HepG2 (cell line): ENCODE data around the gene NAV1. TPM values are rescaled to one million over a fixed set of nuclear protein-coding genes. Genes with fewer than 3 reads are reported as not detected.
A peak's percentile ranks its signal among the peaks of the same experiment; 100 is the strongest.

Source experiments
- ATF5 ChIP-seq: sonication (generic); formaldehyde crosslinking; IDR thresholded peaks from 2 replicates; pipeline ENCODE4 v1.4.0; 2020; ENCODE audit warnings: mild to moderate bottlenecking, low read depth, missing genetic modification reagents
- ATM ChIP-seq: fragments of 450-650 bp; IDR thresholded peaks from 2 replicates; pipeline ENCODE4 v1.7.1; 2017; ENCODE audit warnings: mild to moderate bottlenecking, borderline replicate concordance
- CCAR2 ChIP-seq: fragments of 200-400 bp; formaldehyde crosslinking; optimal IDR thresholded peaks from 2 replicates; pipeline ENCODE3; 2018; ENCODE audit warnings: low read depth, mild to moderate bottlenecking, low read length, moderate library complexity
- CENPBD1 ChIP-seq: sonication (generic); formaldehyde crosslinking; IDR thresholded peaks from 2 replicates; pipeline ENCODE4 v1.8.0; 2022; ENCODE audit warnings: missing genetic modification reagents, low read depth, mild to moderate bottlenecking, borderline replicate concordance
- DR1 ChIP-seq: sonication (generic); formaldehyde crosslinking; IDR thresholded peaks from 2 replicates; pipeline ENCODE4 v1.8.0; 2021; ENCODE audit warnings: mild to moderate bottlenecking, missing genetic modification reagents, inconsistent platforms
- EED ChIP-seq: sonication (generic); formaldehyde crosslinking; IDR thresholded peaks from 2 replicates; pipeline ENCODE4 v1.5.0; 2020; ENCODE audit warnings: mild to moderate bottlenecking, missing genetic modification reagents
- ETV5 ChIP-seq: IDR thresholded peaks from 2 replicates; pipeline ENCODE4 v1.6.1; 2018; ENCODE audit warnings: missing biosample characterization, missing genetic modification reagents, inconsistent platforms, borderline replicate concordance
- HINFP ChIP-seq: sonication (generic); formaldehyde crosslinking; IDR thresholded peaks from 2 replicates; pipeline ENCODE4 v1.4.0; 2020; ENCODE audit warnings: low read depth, mild to moderate bottlenecking, missing genetic modification reagents
- KDM4B ChIP-seq: sonication (generic); formaldehyde crosslinking; IDR thresholded peaks from 2 replicates; pipeline ENCODE4 v1.4.0; 2020; ENCODE audit warnings: missing genetic modification reagents
- MTA3 ChIP-seq: sonication (generic); formaldehyde crosslinking; IDR thresholded peaks from 2 replicates; pipeline ENCODE4 v1.4.0; 2020; ENCODE audit warnings: missing genetic modification reagents
- PRMT3 ChIP-seq: sonication (generic); formaldehyde crosslinking; IDR thresholded peaks from 2 replicates; pipeline ENCODE4 v1.8.1; 2022; ENCODE audit warnings: low read depth, mild to moderate bottlenecking, moderate library complexity, missing genetic modification reagents, borderline replicate concordance
- REPIN1 ChIP-seq: sonication (generic); formaldehyde crosslinking; IDR thresholded peaks from 2 replicates; pipeline ENCODE4 v1.8.0; 2022; ENCODE audit warnings: missing genetic modification reagents, low read depth, mild to moderate bottlenecking, borderline replicate concordance
- SAP130 ChIP-seq: IDR thresholded peaks from 2 replicates; pipeline ENCODE4 v1.6.1; 2016; ENCODE audit warnings: low read depth
- SMAD3 ChIP-seq: sonication (generic); formaldehyde crosslinking; IDR thresholded peaks from 2 replicates; pipeline ENCODE4 v1.4.0; 2020; ENCODE audit warnings: missing genetic modification reagents
- SMARCE1 ChIP-seq: fragments of 450-650 bp; IDR thresholded peaks from 2 replicates; pipeline ENCODE4 v1.6.1; 2017; ENCODE audit warnings: borderline replicate concordance
- SSRP1 ChIP-seq: IDR thresholded peaks from 2 replicates; pipeline ENCODE4 v1.6.1; 2016; ENCODE audit warnings: control low read depth
- TBX3 ChIP-seq: fragments of 450-650 bp; IDR thresholded peaks from 2 replicates; pipeline ENCODE4 v1.6.1; 2017; ENCODE audit warnings: antibody characterized with exemption, mild to moderate bottlenecking, inconsistent platforms, borderline replicate concordance
- YEATS4 ChIP-seq: sonication (generic); formaldehyde crosslinking; IDR thresholded peaks from 2 replicates; pipeline ENCODE4 v1.4.0; 2020; ENCODE audit warnings: missing genetic modification reagents, borderline replicate concordance
- ZFP36L1 ChIP-seq: sonication (generic); formaldehyde crosslinking; IDR thresholded peaks from 2 replicates; pipeline ENCODE4 v1.8.0; 2022; ENCODE audit warnings: mild to moderate bottlenecking, missing genetic modification reagents, moderate library complexity
- ZNF138 ChIP-seq: sonication (generic); formaldehyde crosslinking; IDR thresholded peaks from 2 replicates; pipeline ENCODE4 v1.5.0; 2020; ENCODE audit warnings: mild to moderate bottlenecking, low read depth, missing genetic modification reagents
- ZNF329 ChIP-seq: sonication (generic); formaldehyde crosslinking; IDR thresholded peaks from 2 replicates; pipeline ENCODE4 v1.9.0; 2021; ENCODE audit warnings: low read depth, mild to moderate bottlenecking, missing genetic modification reagents
- ZNF484 ChIP-seq: sonication (generic); formaldehyde crosslinking; IDR thresholded peaks from 2 replicates; pipeline ENCODE4 v1.5.1; 2020; ENCODE audit warnings: mild to moderate bottlenecking, low read depth, missing genetic modification reagents, borderline replicate concordance
- ZNF598 ChIP-seq: sonication (generic); formaldehyde crosslinking; IDR thresholded peaks from 2 replicates; pipeline ENCODE4 v1.5.1; 2020; ENCODE audit warnings: mild to moderate bottlenecking, missing genetic modification reagents, borderline replicate concordance
- ZNF709 ChIP-seq: sonication (generic); formaldehyde crosslinking; IDR thresholded peaks from 2 replicates; pipeline ENCODE4 v1.5.0; 2020; ENCODE audit warnings: mild to moderate bottlenecking, missing genetic modification reagents
- ZNF75D ChIP-seq: sonication (generic); formaldehyde crosslinking; IDR thresholded peaks from 2 replicates; pipeline ENCODE4 v1.8.1; 2023; ENCODE audit warnings: missing genetic modification reagents, mild to moderate bottlenecking, borderline replicate concordance
- ZNF761 ChIP-seq: sonication (generic); formaldehyde crosslinking; conservative IDR thresholded peaks from 2 replicates; pipeline ENCODE4 v1.4.0; 2020; ENCODE audit warnings: mild to moderate bottlenecking, missing genetic modification reagents
- polyA plus RNA-seq, 8 experiments: library from polyadenylated mRNA; depleted of rRNA in 3 of 8; stranded (reverse) in 7 of 8; unstranded in 1 of 8; fragments of >200 nt; fragmentation: Illumina TruSeq in 4 of 8; extraction: Trizol in 4 of 8; gene quantifications; 2 replicates each; pipeline versions ENCODE4 v1.2.1 to v1.2.3, GENCODE V29; 2011 to 2016; ENCODE audit warnings: low read depth in 4 of 8, missing spikeins in 1 of 8, mixed read lengths in 1 of 8; ENCODE audit not compliant: insufficient read depth in 1 of 8
- total RNA-seq, 5 experiments: library from RNA; depleted of rRNA; stranded (reverse); fragments of >200 nt; fragmentation: Illumina TruSeq; extraction: Trizol; gene quantifications; 2 replicates each; pipeline ENCODE4 v1.2.3, GENCODE V29; 2016; ENCODE audit warnings: low read depth in 1 of 5

The NAV1 gene
- total and polyA plus RNA-seq, 2 of the 13 experiments (the other 11 are each of a cell fraction or from before 2014, with no cell fraction given) = not detected

GRCh38 chr1:201506557-201507359, 32.2 kb upstream of the NAV1 start, which contains the start of gene CSRP1 (continued):
- TF ChIP-seq ZNF484 (CRISPR knock-in tag) (no peak), PRMT3 (CRISPR knock-in tag) (no peak), ETV5 (CRISPR knock-in tag) (no peak), ZNF329 (CRISPR knock-in tag) (no peak), ZNF761 (CRISPR knock-in tag) (peak; percentile 54; the same call in 1 of the 2 replicates), REPIN1 (CRISPR knock-in tag) (0 out of 2 replicates have a peak, but pooled peaks have one; percentile 40), ZNF75D (CRISPR knock-in tag) (no peak), EED (CRISPR knock-in tag) (no peak), ATF5 (CRISPR knock-in tag) (no peak), HINFP (CRISPR knock-in tag) (no peak), CENPBD1 (CRISPR knock-in tag) (no peak; the same call in 1 of the 2 replicates), ZNF598 (CRISPR knock-in tag) (no peak), SMAD3 (CRISPR knock-in tag) (no peak), YEATS4 (CRISPR knock-in tag) (peak; percentile 51; the same call in 1 of the 2 replicates), SMARCE1 (no peak), ZFP36L1 (CRISPR knock-in tag) (no peak), SAP130 (CRISPR knock-in tag) (peak; percentile 61), DR1 (CRISPR knock-in tag) (peak; percentile 85), KDM4B (CRISPR knock-in tag) (no peak), ZNF709 (CRISPR knock-in tag) (peak; percentile 52; the same call in 1 of the 2 replicates), MTA3 (CRISPR knock-in tag) (no peak), TBX3 (no peak), ATM (no peak), SSRP1 (CRISPR knock-in tag) (no peak), ZNF138 (CRISPR knock-in tag) (no peak), CCAR2 (no peak)
